GM18870 (cell line): ENCODE measurements around the gene ANO10.
"Not testable (repeated sequence)": the region's sequence is repeated elsewhere in the genome, so short reads cannot be mapped to it uniquely, and the experiment has no call there.

Experiments used
- ATAC-seq: cut with Tn5 transposase; IDR thresholded peaks from one replicate; pipeline ENCODE4 v1.9.1; 2021; ENCODE audit warnings: moderate library complexity; ENCODE audit not compliant: unreplicated experiment

The ANO10 gene

DNA sequence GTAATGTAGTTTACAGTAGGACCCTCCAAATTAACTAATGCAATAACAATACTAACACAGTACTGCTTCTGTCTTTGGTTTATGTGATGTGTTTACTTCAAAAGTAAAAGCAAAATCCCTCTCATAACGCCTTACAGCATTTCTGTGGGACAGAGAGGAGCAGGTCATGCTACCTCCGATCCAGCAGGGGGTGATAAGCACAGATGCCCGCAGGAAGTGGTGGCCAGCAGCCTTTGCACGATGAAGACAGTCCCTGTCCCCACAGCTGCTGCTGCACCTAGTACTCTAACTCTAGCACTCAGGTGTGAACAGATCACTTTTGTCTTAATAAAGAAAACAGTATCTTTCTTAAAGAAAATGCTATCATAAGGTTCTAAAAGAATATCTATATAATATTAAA lies 38.3 kb downstream of the ANO10 start:
- no peak for ATAC-seq

DNA sequence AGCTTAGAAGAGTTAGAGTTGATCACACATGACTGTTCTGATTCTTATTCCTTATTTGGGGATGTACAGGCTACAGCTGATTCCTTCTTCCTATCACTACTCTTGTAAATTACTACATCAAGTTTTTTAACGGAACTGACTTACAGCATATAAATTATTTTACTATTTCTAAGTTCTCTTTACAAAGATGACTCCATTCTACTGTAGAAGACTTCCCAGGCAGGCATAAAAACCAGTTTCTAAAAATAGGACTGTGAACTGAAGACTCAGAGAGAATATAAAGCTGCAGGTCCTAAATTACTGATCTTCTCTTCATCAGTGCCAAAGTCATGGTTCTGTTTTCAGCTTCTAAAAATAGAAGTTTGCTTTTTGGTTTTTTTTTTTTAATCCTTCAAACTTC lies 38.9 kb downstream of the ANO10 start:
- no peak for ATAC-seq

DNA sequence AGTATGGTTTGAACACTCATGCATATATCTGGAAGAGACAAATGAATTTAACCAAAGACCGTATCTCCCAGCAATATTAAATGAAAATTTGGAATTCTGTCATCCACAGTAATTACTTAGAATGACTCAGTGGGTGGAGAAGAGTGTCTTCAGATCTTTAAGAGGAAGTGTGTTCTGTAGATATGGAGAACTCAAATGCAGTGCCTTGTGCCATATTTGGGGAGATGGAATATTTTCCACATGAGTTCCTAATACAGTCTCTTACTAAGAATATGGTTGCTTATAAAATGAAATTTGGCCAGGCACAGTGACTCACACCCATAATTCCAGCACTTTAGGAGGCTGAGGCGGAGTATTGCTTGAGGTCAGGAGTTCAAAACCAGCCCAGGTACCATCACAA lies 40.5 kb downstream of the ANO10 start:
- ATAC-seq, result no peak

DNA sequence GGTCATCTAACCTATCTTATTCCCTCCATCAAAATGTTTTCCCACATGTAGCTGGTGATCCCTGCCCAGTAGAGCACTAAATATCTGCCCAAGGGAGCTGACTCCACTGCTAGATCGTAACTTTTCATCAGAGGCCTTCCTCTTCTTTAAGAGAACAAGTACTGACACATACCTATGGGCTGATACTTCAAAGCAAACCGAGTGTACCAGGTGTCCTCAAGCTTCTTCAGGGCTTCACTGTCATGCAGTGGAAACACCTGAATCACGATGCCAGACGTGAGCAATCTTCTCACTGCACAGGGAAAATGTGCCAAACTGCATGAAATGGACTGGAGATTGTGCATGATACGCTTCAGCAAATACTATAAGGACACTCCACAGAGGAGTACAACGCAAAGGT lies 41.6 kb downstream of the ANO10 start:
- no peak for ATAC-seq

DNA sequence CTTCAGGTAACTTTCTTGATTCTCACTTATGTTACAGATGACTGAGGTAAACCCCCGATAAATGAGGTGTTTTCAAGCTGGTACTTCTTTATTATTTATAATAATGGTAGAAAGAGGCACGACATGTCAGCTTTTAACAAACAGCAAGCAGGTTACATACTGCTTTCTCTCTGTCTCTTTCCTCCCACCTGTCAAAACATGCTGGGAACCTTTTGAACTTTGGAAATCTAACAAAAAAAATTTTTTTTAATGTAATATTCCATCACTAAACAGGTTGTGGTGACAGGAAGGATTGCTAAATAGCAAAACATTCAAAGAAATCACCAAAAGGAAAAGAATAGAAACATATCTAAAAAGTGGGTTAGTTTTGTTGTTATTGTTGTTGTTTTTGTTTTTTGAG lies 48.2 kb downstream of the ANO10 start:
- no peak for ATAC-seq

DNA sequence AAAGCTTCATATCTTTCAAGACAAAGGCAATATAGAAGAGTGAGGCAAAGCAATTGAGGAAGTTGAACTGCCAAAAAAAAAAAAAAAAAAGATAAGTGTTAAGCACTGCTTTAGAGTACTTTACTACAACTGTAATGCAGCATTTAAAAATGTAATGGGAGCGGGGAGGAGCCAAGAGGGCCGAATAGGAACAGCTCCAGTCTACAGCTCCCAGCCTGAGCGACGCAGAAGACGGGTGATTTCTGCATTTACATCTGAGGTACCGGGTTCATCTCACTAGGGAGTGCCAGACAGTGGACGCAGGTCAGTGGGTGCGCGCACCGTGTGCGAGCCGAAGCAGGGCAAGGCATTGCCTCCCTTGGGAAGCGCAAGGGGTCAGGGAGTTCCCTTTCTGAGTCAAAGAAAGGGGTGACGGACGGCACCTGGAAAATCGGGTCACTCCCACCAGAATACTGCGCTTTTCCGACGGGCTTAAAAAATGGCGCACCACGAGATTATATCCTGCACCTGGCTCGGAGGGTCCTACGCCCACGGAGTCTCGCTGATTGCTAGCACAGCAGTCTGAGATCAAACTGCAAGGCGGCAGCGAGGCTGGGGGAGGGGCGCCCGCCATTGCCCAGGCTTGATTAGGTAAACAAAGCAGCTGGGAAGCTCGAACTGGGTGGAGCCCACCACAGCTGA lies 56.0 kb downstream of the ANO10 start:
- ATAC-seq, result not testable (repeated sequence)

DNA sequence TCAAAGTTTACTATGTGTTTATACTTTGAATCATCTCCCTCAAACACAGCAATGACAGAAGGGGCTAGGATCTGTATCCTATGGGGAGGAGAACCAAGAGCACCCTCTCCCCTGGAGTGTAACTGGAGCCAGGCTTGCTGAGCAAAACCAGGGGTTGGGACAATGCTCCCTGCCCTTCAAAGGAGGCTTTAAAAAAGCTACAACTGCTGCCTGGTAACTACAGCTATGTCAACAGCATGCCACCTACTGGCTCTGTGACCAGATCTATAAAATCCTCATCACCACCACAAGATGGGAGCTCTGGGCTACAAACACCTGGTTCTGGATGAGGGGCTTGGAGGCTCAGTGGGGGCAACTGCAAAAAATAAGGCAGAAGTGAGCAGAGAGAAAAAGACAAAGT lies 61.9 kb downstream of the ANO10 start:
- ATAC-seq, result no peak

DNA sequence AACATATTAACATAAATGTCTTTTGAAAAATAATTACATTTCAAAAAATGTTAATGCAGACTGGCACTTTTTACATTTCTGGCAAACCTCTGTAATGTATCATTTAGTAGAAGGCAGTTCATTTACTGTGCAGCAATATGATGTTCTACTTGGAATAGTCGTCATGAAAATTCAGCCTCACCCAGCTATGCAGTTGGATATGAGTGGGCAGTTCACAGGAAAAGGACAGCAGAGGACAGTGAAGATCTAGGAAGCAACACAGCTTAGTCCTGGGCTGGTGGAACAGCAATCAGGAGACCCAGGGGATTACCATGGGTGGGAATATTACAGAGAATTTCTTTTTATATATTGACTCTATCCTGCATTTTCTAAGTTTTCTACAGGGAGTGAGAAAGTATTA lies 63.6 kb downstream of the ANO10 start:
- no peak for ATAC-seq

DNA sequence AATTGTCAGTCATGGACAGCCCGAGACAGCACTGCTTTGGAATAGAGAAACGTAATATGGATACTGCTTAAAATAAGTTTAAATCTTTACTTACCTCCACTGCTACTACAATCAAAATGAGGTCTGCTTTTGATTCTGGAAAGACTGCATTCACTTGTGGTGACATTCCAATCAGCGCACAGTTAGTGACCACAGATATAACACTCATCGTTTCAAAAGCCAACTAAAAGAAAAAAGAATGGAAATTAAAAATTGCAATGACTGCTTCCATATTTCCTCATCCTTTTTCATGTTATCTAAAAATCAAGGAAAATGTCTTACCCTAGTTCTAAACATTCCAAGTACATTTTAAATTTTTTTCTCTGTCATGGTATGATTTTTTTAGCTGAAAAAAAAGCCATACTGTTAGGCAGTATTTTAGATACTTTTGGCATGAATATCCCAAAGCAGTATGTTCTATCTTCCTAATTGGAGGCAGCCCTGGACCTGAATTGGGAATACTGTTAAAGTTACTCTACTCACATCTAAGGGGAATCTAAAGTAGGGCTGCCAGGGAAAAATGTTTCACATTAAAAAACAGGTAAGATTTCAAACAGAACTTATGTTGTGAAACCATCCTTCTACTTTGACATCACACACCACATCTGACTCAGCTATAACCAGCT lies 72.1 kb downstream of the ANO10 start:
- no peak for ATAC-seq

DNA sequence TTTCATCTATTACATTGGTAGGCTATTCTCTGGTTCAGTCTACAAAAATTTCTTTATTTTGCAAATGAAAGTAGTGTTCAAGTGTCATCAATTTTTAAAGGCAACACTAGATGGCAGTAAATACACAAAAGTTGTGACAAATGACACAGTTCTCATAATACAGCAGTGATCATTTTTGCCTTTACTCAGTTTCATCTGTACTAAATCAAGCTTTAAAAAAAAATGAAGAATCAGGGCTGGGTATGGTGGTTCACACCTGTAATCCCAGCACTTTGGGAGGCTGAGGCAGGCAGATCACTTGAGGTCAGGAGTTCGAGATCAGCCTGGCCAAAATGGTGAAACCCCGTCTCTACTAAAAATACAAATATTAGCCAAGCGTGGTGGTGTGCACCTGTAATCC lies 77.5 kb downstream of the ANO10 start:
- ATAC-seq, result not testable (repeated sequence)

DNA sequence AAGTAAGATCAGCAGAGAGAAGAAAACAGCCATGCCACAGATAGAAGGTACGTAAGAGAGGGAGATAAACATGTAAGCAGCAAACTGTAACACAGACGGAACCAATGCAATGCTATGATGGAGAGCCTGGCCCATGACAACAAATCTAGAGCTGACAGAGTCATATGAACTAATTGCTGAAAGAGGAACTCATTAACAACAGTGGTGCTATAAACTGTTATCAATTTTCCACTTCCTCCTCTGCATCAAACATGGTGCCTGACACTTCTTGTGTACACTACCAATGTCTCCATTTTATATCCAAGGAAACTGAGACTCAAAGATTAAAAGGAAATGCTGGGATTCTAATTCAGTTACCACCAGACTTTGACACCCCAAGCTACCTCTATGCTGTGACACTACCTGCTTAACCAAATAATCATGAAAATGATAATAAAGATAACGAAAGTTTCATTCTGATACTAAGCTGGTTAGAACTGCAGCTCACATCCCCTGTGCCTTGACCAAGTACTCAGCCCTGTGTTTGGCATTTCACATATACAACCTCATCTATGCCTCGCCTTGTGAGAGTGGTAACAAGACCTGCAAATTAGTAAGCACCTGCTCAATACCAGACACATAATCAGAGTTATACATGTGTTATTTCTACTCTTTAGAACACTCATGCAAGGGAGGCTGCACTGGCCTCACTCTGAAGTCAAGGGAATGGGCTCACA lies 79.3 kb downstream of the ANO10 start:
- no peak for ATAC-seq

DNA sequence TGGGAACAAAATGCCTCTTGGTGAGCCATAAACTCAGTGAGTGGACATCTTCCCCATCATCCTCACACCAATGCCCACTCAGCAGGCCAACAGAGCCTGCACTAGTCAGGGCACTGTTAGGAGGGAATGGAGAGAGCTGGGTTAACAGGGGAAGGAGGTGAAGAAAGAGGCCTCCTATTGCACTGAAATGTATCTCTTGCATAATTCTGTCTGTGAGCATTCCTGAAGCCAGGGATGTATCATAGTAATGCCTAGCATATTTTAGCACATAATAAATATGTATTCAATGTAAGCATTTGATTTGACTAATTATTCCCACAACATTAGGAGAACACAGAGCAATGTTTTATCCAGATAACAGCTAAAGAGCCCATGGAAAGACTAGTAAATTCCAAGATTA lies 81.2 kb downstream of the ANO10 start:
- ATAC-seq, result no peak

DNA sequence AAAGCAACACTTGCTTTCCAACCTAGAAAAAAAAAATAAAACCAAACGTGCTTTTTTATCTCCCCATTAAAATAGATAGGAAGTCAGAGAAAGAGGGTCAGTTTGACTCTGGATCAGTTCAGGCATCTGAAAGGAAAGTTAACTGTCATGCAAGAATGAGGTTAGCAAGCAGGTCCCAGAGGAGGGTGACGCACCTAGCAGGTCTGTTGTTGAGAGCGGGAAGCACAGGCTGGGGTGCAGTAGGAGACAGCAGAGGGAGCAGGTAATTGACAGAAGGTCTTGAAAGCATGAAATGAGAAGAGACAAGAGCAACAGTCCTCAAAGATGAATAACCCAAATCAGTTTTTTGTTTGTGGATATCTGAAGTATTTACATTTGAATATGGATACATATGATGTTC lies 82.5 kb downstream of the ANO10 start:
- no peak for ATAC-seq

DNA sequence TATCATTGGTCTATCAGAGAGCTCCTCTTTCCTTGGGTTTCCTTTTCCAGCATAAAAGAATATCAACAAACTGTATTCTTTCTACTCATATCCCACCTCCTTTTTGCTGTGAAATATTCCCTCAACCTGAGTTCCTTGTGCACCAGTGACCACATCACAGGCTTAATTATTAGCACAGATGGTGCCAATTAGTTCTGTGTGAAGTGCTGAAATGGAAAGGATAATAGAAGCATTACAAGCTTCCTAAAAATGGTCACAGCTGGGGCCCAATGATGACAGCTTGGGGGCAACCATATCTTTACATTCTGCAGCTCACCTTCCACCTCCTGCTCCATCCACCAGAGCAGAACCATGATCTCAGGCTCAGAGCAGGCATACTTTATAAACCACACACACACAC lies 84.6 kb downstream of the ANO10 start:
- ATAC-seq, result no peak

DNA sequence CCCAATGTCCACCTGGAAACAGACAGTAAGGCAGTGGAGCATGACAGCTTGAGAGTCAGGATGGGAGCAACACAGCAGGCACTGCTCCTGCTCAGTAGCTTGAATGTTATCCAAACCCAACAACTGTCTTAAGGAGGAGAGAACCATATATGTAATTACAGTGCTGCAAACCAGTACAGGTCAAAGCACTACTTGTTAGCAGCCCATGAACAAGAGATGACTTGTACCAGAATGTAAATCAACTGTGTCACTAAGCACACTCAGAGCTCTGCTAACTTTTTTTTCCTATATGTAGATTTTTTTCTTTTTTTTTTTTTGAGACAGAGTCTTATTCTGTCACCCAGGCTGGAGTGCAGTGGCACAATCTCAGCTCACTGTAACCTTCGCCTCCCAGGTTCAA lies 87.1 kb downstream of the ANO10 start:
- no peak for ATAC-seq

DNA sequence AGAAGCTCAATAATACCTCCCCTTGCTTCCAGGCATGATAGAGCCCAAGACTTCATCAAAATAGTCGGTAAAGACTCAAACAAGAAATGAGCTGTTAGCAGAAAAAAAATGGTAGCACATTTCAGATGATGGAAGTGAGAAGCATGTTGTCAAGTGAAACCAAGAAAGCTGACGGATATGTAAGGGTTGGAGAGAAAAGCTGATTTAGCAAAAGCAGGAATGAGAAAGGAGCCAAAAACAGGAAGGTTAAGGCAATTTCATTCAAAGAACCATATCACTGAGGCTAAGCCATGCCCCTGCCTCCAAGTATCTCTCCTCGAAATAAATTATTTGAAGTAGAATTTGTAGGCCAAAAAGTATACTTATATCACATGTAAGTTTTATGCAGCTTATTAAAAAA lies 88.8 kb downstream of the ANO10 start:
- no peak for ATAC-seq

DNA sequence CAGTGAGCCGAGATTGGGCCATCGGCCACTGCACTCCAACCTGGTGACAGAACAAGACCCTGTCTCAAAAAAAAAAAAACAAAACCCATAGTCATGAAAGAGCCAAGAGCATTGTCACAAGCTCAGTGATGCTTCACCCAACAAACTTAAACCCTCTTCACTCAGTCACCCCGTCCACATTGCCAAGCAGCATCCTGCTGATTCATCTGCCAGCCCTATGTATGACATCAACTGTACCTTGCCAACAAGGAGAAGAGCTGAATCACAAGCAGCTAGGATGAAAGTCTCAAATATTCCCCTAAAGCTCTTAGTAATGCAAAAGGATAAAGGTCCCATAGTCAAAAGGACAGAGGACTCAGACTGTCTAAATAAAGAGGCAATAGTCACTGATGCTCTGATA lies 90.0 kb downstream of the ANO10 start:
- ATAC-seq, result no peak

DNA sequence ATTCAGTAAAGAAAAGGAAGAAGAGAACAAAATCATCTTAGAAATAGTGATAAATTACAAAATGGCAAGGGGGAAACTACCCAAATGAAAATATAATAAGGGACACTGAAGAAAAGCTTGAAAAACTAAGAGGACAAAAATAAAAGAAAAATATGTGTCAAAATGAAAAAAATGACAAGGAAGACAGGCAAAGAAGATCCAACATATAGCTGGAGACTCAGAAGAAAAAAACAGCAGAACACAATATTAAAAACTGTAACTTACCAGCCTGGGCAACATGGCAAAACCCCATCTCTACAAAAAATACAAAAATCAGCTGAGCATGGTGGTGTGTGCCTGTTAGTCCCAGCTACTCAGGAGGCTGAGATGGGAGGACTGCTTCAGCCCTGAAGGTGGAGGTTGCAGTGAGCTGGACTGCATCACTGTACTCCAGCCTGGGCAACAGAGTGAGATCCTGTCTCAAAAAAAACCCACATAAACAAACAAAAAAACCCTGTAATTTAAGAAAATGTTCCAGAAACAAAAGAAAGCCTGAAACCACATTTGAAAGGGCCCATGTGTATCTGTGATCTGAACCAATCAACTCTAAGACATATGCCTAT lies 93.2 kb downstream of the ANO10 start:
- no peak for ATAC-seq

DNA sequence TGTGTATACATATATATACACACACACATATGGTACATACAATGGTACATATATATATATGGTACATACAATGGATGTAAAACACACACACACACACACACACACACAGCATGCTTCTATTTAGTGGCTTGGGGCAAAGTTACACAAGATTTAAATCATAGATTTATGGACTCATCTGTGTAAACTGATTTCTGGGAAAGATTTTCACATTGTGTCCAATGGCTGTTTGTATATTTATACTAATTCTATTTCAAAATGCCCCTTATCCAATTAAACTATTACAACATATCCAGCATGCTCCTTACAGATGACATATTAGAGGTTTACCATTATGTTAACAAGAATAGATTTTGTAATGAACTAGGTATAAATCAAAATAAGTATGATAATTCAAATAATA lies 94.9 kb downstream of the ANO10 start:
- ATAC-seq, result no peak

DNA sequence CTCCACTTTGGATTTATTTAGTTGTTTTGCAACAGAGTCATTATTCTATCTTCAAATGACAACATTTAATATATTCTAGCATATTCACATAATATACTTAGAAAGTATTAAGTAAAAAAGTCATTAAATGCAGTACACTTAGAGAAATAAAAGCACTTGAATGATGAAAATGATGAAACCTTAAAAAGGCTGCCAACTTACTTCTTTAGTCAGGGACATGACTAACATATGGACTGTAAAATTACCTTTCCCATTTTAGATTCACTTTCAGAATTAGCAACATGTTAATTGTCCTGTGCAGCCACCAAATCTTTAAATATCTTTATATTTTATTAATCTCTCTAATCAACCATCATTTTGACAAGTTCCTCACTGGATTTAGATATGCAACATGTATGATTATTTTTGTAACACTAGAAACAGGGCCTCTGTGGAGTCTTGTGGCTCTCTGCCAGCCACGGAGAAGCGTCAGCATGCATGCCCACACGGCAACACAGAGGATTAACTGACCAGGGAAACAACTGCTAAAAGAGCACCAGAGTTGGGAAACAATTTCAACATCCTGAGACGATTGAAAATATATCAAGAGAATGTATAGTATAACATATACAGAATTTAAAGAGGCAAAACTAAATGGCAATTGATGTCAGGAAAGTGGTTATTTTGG lies 95.7 kb downstream of the ANO10 start:
- no peak for ATAC-seq

DNA sequence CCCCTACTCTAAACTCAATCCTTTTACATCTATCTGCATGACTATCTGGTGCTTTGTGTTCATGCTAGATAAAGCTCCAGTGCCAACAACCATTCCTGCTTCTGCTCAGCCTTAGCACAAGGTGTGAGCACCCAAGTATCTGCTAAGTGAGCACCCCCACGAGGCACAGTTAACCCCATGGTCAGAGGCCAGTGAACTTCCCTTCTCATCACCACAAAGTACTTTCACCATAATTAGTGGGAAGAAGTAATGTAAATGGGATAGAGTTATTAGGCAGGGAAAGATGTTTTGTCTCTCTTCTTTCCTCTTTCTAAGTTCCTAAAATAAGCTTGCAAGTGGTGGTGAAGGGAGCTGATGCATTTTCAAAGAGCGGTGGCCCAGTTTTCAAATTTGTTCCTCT lies 96.4 kb downstream of the ANO10 start:
- ATAC-seq, result no peak
